Measurements from ENCODE around the gene SGMS1. TPM values are rescaled to one million over a fixed set of nuclear protein-coding genes. Genes with fewer than 3 reads are reported as not detected.

The SGMS1 gene
- polyA plus RNA-seq, 1 of the 3 experiments (the other 2 are of a cell fraction), result 6.3 TPM

GRCh38 chr10:50402466-50402865 lies 221.3 kb downstream of the SGMS1 start (continued):
- TF ChIP-seq RAD21 (IDR thresholded peaks at IDR 0.05; ENCODE audit: low read length), result no peak
- TF ChIP-seq MEF2A (IDR thresholded peaks at IDR 0.05; ENCODE audit: borderline replicate concordance, low read depth), result no peak
- TF ChIP-seq ELF1 (IDR thresholded peaks at IDR 0.05), result no peak
- TF ChIP-seq PBX3 (IDR thresholded peaks at IDR 0.05), result no peak
- TF ChIP-seq FOXM1 (IDR thresholded peaks at IDR 0.05; ENCODE audit: low read depth), result no peak

GRCh38 chr10:50400694-50401093 lies 223.1 kb downstream of the SGMS1 start:
- CTCF ChIA-PET, result interaction anchor here (1.2 kb wide), 1 partner anchor 8 kb away, joined by 3 read pairs; no protein-coding TSS in a partner anchor
- no peak overlapping the region for H3K9ac ChIP-seq
- H3K4me3 ChIP-seq (ENCODE audit: low read depth in 2 of 2, low read length in 1 of 2), result no peak overlapping the region
- no peak overlapping the region for H2AFZ ChIP-seq (ENCODE audit: low read depth)
- H3K79me2 ChIP-seq (ENCODE audit: insufficient read depth), result peaks cover 51% of the 10 kb centered on the region
- H3K27me3 ChIP-seq (ENCODE audit: insufficient read depth), result no peaks in the 10 kb centered on the region
- no peak overlapping the region for H3K4me2 ChIP-seq
- no peaks in the 10 kb centered on the region for H3K4me1 ChIP-seq (ENCODE audit: control insufficient read depth in 1 of 2, insufficient read depth in 2 of 2, low read depth in 1 of 2, low read length in 1 of 2)
- no peak overlapping the region for H3K27ac ChIP-seq (ENCODE audit: low read depth in 2 of 2, low read length in 1 of 2)
- no peaks in the 10 kb centered on the region for H3K9me3 ChIP-seq
- WGBS (ENCODE audit: low lambda C conversion rate), result 95% methylated on average over 3 of the region's 3 CpGs
- H3K9me2 ChIP-seq, result no peaks in the 10 kb centered on the region
- H3K36me3 ChIP-seq (replicated peaks in 1 of 2; ENCODE audit: control insufficient read depth in 1 of 2, insufficient read depth in 2 of 2, low read length in 1 of 2), result peaks cover 0 to 6% of the 10 kb centered on the region in 2 experiments
- POLR2A ChIA-PET, result no interaction called here
- no peaks in the 10 kb centered on the region for H3F3A ChIP-seq (replicated peaks; ENCODE audit: insufficient read depth)
- no peak for TF ChIP-seq JUND (IDR thresholded peaks at IDR 0.05)
- no peak for TF ChIP-seq GATA2 (CRISPR knock-in tag; IDR thresholded peaks at IDR 0.05)
- no peak for TF ChIP-seq ZBTB33 (IDR thresholded peaks at IDR 0.05; ENCODE audit: borderline replicate concordance, low read depth)
- TF ChIP-seq, protein P1, sequence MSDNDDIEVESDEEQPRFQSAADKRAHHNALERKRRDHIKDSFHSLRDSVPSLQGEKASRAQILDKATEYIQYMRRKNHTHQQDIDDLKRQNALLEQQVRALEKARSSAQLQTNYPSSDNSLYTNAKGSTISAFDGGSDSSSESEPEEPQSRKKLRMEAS (IDR thresholded peaks at IDR 0.05; ENCODE audit: low read depth), result no peak
- TF ChIP-seq TEAD4 (IDR thresholded peaks at IDR 0.05; ENCODE audit: borderline replicate concordance, insufficient read depth), result no peak
- no peak for TF ChIP-seq RAD21 (IDR thresholded peaks at IDR 0.05; ENCODE audit: low read length)
- no peak for TF ChIP-seq RCOR1 (IDR thresholded peaks at IDR 0.05; ENCODE audit: low read length)
- TF ChIP-seq SMC3 (IDR thresholded peaks at IDR 0.05; ENCODE audit: low read depth, low read length), result no peak
- TF ChIP-seq FOSL2 (IDR thresholded peaks at IDR 0.05; ENCODE audit: borderline replicate concordance, low read depth), result no peak
- TF ChIP-seq PBX3 (IDR thresholded peaks at IDR 0.05), result no peak
- TF ChIP-seq, protein P2, sequence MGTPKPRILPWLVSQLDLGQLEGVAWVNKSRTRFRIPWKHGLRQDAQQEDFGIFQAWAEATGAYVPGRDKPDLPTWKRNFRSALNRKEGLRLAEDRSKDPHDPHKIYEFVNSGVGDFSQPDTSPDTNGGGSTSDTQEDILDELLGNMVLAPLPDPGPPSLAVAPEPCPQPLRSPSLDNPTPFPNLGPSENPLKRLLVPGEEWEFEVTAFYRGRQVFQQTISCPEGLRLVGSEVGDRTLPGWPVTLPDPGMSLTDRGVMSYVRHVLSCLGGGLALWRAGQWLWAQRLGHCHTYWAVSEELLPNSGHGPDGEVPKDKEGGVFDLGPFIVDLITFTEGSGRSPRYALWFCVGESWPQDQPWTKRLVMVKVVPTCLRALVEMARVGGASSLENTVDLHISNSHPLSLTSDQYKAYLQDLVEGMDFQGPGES (IDR thresholded peaks at IDR 0.05; ENCODE audit: low read depth, low read length), result no peak
- no peak for TF ChIP-seq NFIC (IDR thresholded peaks at IDR 0.05; ENCODE audit: borderline replicate concordance)
- H4K20me1 ChIP-seq (ENCODE audit: insufficient read depth), result no peaks in the 10 kb centered on the region
- DNase-seq, result no peak
